Osteoblast (primary cell): ENCODE results near the gene NAPA. TPM values are rescaled to one million over a fixed set of nuclear protein-coding genes. Genes with fewer than 3 reads are reported as not detected.

Source experiments
- DNase-seq: peaks from one replicate; pipeline ENCODE4 v3.0.0; 2011; ENCODE audit warnings: low spot score, mixed read lengths; ENCODE audit not compliant: insufficient read length; ENCODE audit errors: missing footprints
- H2AFZ ChIP-seq: 2 replicates; pipeline ENCODE4 v1.6.0; 2011; ENCODE audit warnings: mild to moderate bottlenecking, low read length
- H3K27ac ChIP-seq: 2 replicates; pipeline ENCODE4 v1.5.1; 2011; ENCODE audit warnings: mild to moderate bottlenecking, low read depth, low read length, moderate library complexity
- H3K27me3 ChIP-seq: 2 replicates; pipeline ENCODE4 v1.6.0; 2012; ENCODE audit warnings: mild to moderate bottlenecking, control low read depth, inconsistent platforms, low read length, moderate library complexity; ENCODE audit not compliant: insufficient read depth
- H3K36me3 ChIP-seq: 2 replicates; pipeline ENCODE4 v1.5.1; 2011; ENCODE audit warnings: mild to moderate bottlenecking, low read length, control low read depth, moderate library complexity; ENCODE audit not compliant: insufficient read depth
- H3K4me1 ChIP-seq: 2 replicates; pipeline ENCODE4 v1.5.1; 2011; ENCODE audit warnings: mild to moderate bottlenecking, low read length, control low read depth, moderate library complexity; ENCODE audit not compliant: insufficient read depth
- H3K4me2 ChIP-seq: 2 replicates; pipeline ENCODE4 v1.6.0; 2011; ENCODE audit warnings: mild to moderate bottlenecking, low read length; ENCODE audit not compliant: insufficient read depth
- H3K4me3 ChIP-seq: fragments of 200-600 bp; sonication (generic); 3 replicates; pipeline ENCODE4 v1.5.1; 2012; ENCODE audit warnings: mild to moderate bottlenecking, low read length, inconsistent platforms; ENCODE audit not compliant: insufficient read depth
- H3K79me2 ChIP-seq: 2 replicates; pipeline ENCODE4 v1.6.0; 2012; ENCODE audit warnings: mild to moderate bottlenecking, low read length, control low read depth, inconsistent platforms; ENCODE audit not compliant: insufficient read depth
- H3K9me3 ChIP-seq: 2 replicates; pipeline ENCODE4 v1.5.1; 2011; ENCODE audit warnings: low read depth, low read length, control low read depth
- H4K20me1 ChIP-seq: 2 replicates; pipeline ENCODE4 v1.6.0; 2012; ENCODE audit warnings: mild to moderate bottlenecking, low read length, control low read depth; ENCODE audit not compliant: insufficient read depth
- total RNA-seq: library from RNA; depleted of rRNA; stranded (reverse); fragments of >200 nt; gene quantifications from 2 replicates; pipeline ENCODE4 v1.2.3, GENCODE V29; 2012
- TF ChIP-seq, protein P1 (sequence below): IDR thresholded peaks from 2 replicates; pipeline ENCODE4 v1.5.1; 2011; ENCODE audit warnings: mild to moderate bottlenecking, low read depth, low read length, moderate library complexity; ENCODE audit errors: extremely low read depth

Gene NAPA
- total RNA-seq, 1 donor, result 95.9 TPM

GRCh38 chr19:47494729-47495128 is 20.1 kb downstream of the NAPA start:
- TF ChIP-seq, protein P1, sequence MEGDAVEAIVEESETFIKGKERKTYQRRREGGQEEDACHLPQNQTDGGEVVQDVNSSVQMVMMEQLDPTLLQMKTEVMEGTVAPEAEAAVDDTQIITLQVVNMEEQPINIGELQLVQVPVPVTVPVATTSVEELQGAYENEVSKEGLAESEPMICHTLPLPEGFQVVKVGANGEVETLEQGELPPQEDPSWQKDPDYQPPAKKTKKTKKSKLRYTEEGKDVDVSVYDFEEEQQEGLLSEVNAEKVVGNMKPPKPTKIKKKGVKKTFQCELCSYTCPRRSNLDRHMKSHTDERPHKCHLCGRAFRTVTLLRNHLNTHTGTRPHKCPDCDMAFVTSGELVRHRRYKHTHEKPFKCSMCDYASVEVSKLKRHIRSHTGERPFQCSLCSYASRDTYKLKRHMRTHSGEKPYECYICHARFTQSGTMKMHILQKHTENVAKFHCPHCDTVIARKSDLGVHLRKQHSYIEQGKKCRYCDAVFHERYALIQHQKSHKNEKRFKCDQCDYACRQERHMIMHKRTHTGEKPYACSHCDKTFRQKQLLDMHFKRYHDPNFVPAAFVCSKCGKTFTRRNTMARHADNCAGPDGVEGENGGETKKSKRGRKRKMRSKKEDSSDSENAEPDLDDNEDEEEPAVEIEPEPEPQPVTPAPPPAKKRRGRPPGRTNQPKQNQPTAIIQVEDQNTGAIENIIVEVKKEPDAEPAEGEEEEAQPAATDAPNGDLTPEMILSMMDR, result no peak
- Histone ChIP-seq H3K27me3 (no peaks in the 10 kb centered on the region), H3K36me3 (peaks cover 52% of the 10 kb centered on the region), H3K4me2 (no peak overlapping the region), H2AFZ (no peak overlapping the region), H3K4me1 (no peaks in the 10 kb centered on the region), H4K20me1 (peaks cover 24% of the 10 kb centered on the region), H3K9me3 (no peaks in the 10 kb centered on the region), H3K79me2 (peaks cover 46% of the 10 kb centered on the region), H3K4me3 (no peak overlapping the region), H3K27ac (no peak overlapping the region)
- DNase-seq, result peak; percentile 69

DNA sequence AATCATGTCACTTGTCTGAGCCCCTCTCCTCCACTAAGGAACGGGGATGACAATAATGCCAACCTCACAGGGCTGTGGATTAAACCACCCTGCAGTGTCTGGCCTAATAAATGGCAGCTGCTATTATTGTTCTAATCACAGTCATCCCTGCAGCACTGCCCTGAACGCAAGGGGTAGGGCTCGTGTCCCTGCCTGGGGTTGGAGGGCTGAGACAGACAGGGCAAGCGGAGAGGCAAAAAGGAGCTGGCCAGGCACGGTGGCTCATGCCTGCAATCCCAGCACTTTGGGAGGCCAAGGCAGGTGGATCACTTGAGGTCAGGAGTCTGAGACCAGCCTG is 20.7 kb downstream of the NAPA start:
- Histone ChIP-seq H2AFZ (no peak overlapping the region), H3K79me2 (peaks cover 41% of the 10 kb centered on the region), H3K9me3 (no peaks in the 10 kb centered on the region), H3K36me3 (peaks cover 51% of the 10 kb centered on the region), H3K27me3 (no peaks in the 10 kb centered on the region), H3K4me1 (no peaks in the 10 kb centered on the region), H3K4me3 (no peak overlapping the region), H3K27ac (no peak overlapping the region), H4K20me1 (peaks cover 18% of the 10 kb centered on the region), H3K4me2 (no peak overlapping the region)
- TF ChIP-seq, protein P1, result no peak
- no peak for DNase-seq

GRCh38 chr19:47493378-47494210 is 21.3 kb downstream of the NAPA start:
- peaks cover 52% of the 10 kb centered on the region for H3K36me3 ChIP-seq
- TF ChIP-seq, protein P1, result no peak

DNA sequence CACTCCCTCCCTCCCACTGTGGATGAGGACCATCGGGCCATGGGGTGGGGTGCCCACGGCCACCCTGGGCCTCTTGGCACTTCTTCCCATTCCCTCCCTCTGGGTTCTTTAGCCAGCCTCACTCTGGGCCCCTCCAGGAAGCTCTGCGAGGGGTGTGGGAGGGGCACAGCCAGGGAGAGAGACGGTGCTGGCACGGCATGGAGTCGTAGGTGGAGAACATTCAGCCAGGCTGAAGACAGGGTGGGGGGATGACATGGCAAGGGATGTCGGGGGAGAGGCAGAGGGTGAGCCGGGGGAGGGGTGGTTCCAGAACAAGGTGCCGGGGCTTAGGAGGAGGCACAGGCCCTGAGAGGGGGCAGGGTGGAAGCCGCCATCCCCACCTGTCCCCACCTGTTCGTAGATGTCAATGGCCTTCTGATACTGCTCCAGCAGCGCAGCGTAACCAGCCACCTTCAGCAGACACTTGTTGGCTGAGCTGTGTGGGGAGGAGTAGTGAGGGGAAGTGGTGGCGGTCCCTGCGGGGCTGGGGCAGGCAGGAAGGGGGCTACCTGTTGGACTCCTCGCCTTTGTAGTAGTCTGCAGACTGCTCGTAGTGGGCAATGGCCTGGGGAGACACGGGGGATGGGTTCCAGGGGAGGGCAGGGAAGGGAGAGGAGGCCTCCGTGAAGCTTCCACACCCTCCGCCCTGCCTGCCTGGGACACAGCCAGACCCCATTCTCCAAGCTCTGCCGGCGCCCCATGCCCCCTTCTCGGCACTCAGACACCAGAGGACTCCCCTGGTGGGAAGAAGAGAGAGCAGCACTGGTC is 22.1 kb downstream of the NAPA start:
- no peak overlapping the region for H3K4me2 ChIP-seq
- H3K79me2 ChIP-seq, result peaks cover 27% of the 10 kb centered on the region
- peaks cover 50% of the 10 kb centered on the region for H3K36me3 ChIP-seq
- H3K4me3 ChIP-seq, result no peak overlapping the region
- no peaks in the 10 kb centered on the region for H3K9me3 ChIP-seq
- no peaks in the 10 kb centered on the region for H3K4me1 ChIP-seq
- TF ChIP-seq, protein P1, result no peak
- no peak overlapping the region for H2AFZ ChIP-seq
- H3K27ac ChIP-seq, result no peak overlapping the region
- H3K27me3 ChIP-seq, result no peaks in the 10 kb centered on the region
- H4K20me1 ChIP-seq, result peaks cover 12% of the 10 kb centered on the region
- peak; percentile 62 for DNase-seq

More at GRCh38 chr19:47493378-47494210, 21.3 kb downstream of the NAPA start:
- Histone ChIP-seq H4K20me1 (peaks cover 13% of the 10 kb centered on the region), H3K4me3 (no peak overlapping the region), H2AFZ (no peak overlapping the region), H3K9me3 (no peaks in the 10 kb centered on the region), H3K27ac (no peak overlapping the region), H3K79me2 (peaks cover 35% of the 10 kb centered on the region), H3K4me1 (no peaks in the 10 kb centered on the region), H3K27me3 (no peaks in the 10 kb centered on the region), H3K4me2 (no peak overlapping the region)
- peak; percentile 59 for DNase-seq
